HCT116 (cell line): Measurements from ENCODE around the gene NOTCH4. TPM values are rescaled to one million over a fixed set of nuclear protein-coding genes. Genes with fewer than 3 reads are reported as not detected.

Experiments used
- ATAC-seq: fragments of 200-7000 bp; cut with Tn5 transposase; 2 replicates; pipeline ENCODE4 v1.9.1; 2020; ENCODE audit warnings: mild to moderate bottlenecking, moderate library complexity
- BruUV-seq: library from RNA; stranded (reverse); fragments of 400-500 nt; replicated peaks from 2 replicates; lab custom pipeline; 2021; lab: Mats Ljungman, UMichigan
- CTCF ChIA-PET: fragments of 300-600 bp; sonication (Branson Sonifier 250); formaldehyde crosslinking; loops from one replicate; lab custom pipeline; 2021; ENCODE audit warnings: antibody characterized with exemption; lab: Charles Lee
- POLR2A ChIA-PET: fragments of 300-600, 350-600 bp; sonication (Branson Sonifier 250); formaldehyde crosslinking; loops from one replicate; lab custom pipeline; 2021; ENCODE audit warnings: antibody characterized with exemption; lab: Charles Lee
- RAD21 ChIA-PET, 2 experiments: fragments of 300-600 bp; sonication (Branson Sonifier 250); formaldehyde crosslinking; loops; one replicate each; lab custom pipeline; 2023; ENCODE audit warnings: low total read pairs in 2 of 2; ENCODE audit not compliant: uncharacterized antibody in 2 of 2, unreplicated experiment in 2 of 2, low non-redundant PET in 1 of 2; lab: Charles Lee
- DNase-seq: peaks from one replicate; pipeline ENCODE4 v3.0.0-alpha.2; 2010; ENCODE audit warnings: low read depth, low spot score
- H2AFZ ChIP-seq: fragments of 200-600 bp; shearing (Covaris generic), sonication (generic); 2 replicates; pipeline ENCODE4 v1.6.1; 2017; ENCODE audit warnings: low read depth, mixed run types, mixed read lengths, antibody characterized with exemption, low read length; ENCODE audit not compliant: poor library complexity, severe bottlenecking
- H3K27ac ChIP-seq: 2 replicates; pipeline ENCODE4 v1.5.1; 2012; ENCODE audit warnings: low read depth, low read length
- H3K27me3 ChIP-seq: fragments of 200-600 bp; sonication (generic); 2 replicates; pipeline ENCODE4 v1.6.1; 2016; ENCODE audit warnings: mixed run types, low read length, mixed read lengths; ENCODE audit not compliant: insufficient read depth
- H3K36me3 ChIP-seq, 2 experiments: fragments of 200-500 bp in 1 of 2; fragments of 200-600 bp in 1 of 2; sonication (Bioruptor generic) in 1 of 2; sonication (generic) in 1 of 2; 2 replicates each; pipeline versions ENCODE4 v1.5.1 to v1.6.1; 2014 to 2016; ENCODE audit warnings: low read length in 2 of 2, inconsistent platforms in 1 of 2, mixed read lengths in 1 of 2, mixed run types in 1 of 2; ENCODE audit not compliant: insufficient read depth in 2 of 2, control insufficient read depth in 1 of 2
- H3K4me1 ChIP-seq, 2 experiments: fragments of 200-600 bp in 1 of 2; sonication (generic) in 1 of 2; 2 replicates each; pipeline versions ENCODE4 v1.5.1 to v1.6.1; 2012 to 2017; ENCODE audit warnings: low read length in 2 of 2, inconsistent platforms in 1 of 2, mild to moderate bottlenecking in 1 of 2, mixed read lengths in 1 of 2, mixed run types in 1 of 2, moderate library complexity in 1 of 2; ENCODE audit not compliant: insufficient read depth in 2 of 2, control insufficient read depth in 1 of 2
- H3K4me2 ChIP-seq: fragments of 200-600 bp; sonication (generic); 2 replicates; pipeline ENCODE4 v1.6.1; 2017; ENCODE audit warnings: mixed run types, low read length, mixed read lengths
- H3K4me3 ChIP-seq, 2 experiments: fragments of 200-600 bp in 1 of 2; sonication (generic) in 1 of 2; replicated peaks in 1 of 2; 2 replicates each; pipeline ENCODE4 v1.5.1; 2011 to 2016; ENCODE audit warnings: low read length in 2 of 2, control low read depth in 1 of 2, low read depth in 1 of 2, mild to moderate bottlenecking in 1 of 2, mixed read lengths in 1 of 2, mixed run types in 1 of 2
- H3K79me2 ChIP-seq: fragments of 200-600 bp; sonication (generic); 2 replicates; pipeline ENCODE4 v1.6.1; 2017; ENCODE audit warnings: mild to moderate bottlenecking, mixed run types, low read length, moderate library complexity, mixed read lengths; ENCODE audit not compliant: insufficient read depth
- H3K9ac ChIP-seq: fragments of 200-600 bp; sonication (generic); 2 replicates; pipeline ENCODE4 v1.6.1; 2016; ENCODE audit warnings: low read length, mixed read lengths
- H3K9me2 ChIP-seq: fragments of 200-600 bp; sonication (generic), shearing (Covaris generic); 2 replicates; pipeline ENCODE4 v1.6.1; 2017; ENCODE audit warnings: mixed run types, mild to moderate bottlenecking, moderate library complexity; ENCODE audit not compliant: insufficient read depth
- H3K9me3 ChIP-seq, 2 experiments: fragments of 200-500 bp in 1 of 2; fragments of 200-600 bp in 1 of 2; sonication (Bioruptor generic) in 1 of 2; sonication (generic) in 1 of 2; 2 replicates each; pipeline ENCODE4 v1.6.1; 2014 to 2017; ENCODE audit warnings: low read length in 2 of 2, mixed read lengths in 2 of 2, inconsistent platforms in 1 of 2, low read depth in 1 of 2, mild to moderate bottlenecking in 1 of 2, mixed run types in 1 of 2, moderate library complexity in 1 of 2; ENCODE audit not compliant: control insufficient read depth in 1 of 2, insufficient read depth in 1 of 2
- H4K20me1 ChIP-seq: fragments of 200-600 bp; sonication (generic), shearing (Covaris generic); 2 replicates; pipeline ENCODE4 v1.6.1; 2017; ENCODE audit warnings: mixed run types, mild to moderate bottlenecking, moderate library complexity; ENCODE audit not compliant: insufficient read depth
- ATF3 ChIP-seq: IDR thresholded peaks from 2 replicates; pipeline ENCODE4 v1.6.1; 2012
- CBX3 ChIP-seq: IDR thresholded peaks from 2 replicates; pipeline ENCODE4 v1.6.1; 2012; ENCODE audit warnings: low read depth
- CTCF ChIP-seq, 3 experiments: fragments of 200-600 bp in 1 of 3; sonication (generic) in 1 of 3; IDR thresholded peaks in 2 of 3; conservative IDR thresholded peaks in 1 of 3; 2 replicates each; pipeline ENCODE4 v1.5.1; 2012 to 2017; ENCODE audit warnings: low read depth in 2 of 3, low read length in 2 of 3, antibody characterized with exemption in 1 of 3, borderline replicate concordance in 1 of 3, control low read depth in 1 of 3, mild to moderate bottlenecking in 1 of 3, mixed read lengths in 1 of 3, mixed run types in 1 of 3, moderate library complexity in 1 of 3; ENCODE audit not compliant: insufficient read depth in 1 of 3
- EGR1 ChIP-seq: IDR thresholded peaks from 2 replicates; pipeline ENCODE4 v1.6.1; 2012; ENCODE audit warnings: low read depth
- ELF1 ChIP-seq: IDR thresholded peaks from 2 replicates; pipeline ENCODE4 v1.6.1; 2012; ENCODE audit warnings: low read depth, borderline replicate concordance
- EZH2 ChIP-seq: fragments of 200-600 bp; sonication (generic); IDR thresholded peaks from 2 replicates; pipeline ENCODE4 v1.6.1; 2017; ENCODE audit warnings: antibody characterized with exemption, mixed run types
- MAX ChIP-seq: IDR thresholded peaks from 2 replicates; pipeline ENCODE4 v1.6.1; 2012
- POLR2A ChIP-seq: IDR thresholded peaks from 2 replicates; pipeline ENCODE4 v1.7.0; 2011; ENCODE audit warnings: borderline replicate concordance; ENCODE audit not compliant: insufficient read depth, insufficient read length; ENCODE audit errors: extremely low read depth
- SRF ChIP-seq: IDR thresholded peaks from 2 replicates; pipeline ENCODE4 v1.6.1; 2012; ENCODE audit warnings: low read depth
- ZFX ChIP-seq: fragments of 450-650 bp; IDR thresholded peaks from 2 replicates; pipeline ENCODE4 v1.6.1; 2017
- intact Hi-C: fragments of 100-400 bp; cut with micrococcal nuclease; formaldehyde crosslinking; loops from 2 replicates; pipeline ENCODE4 v1.10.0; 2022
- total RNA-seq: library from RNA; stranded (reverse); gene quantifications from one replicate; pipeline ENCODE4 v1.2.1, GENCODE V29; 2021; ENCODE audit not compliant: unreplicated experiment

NOTCH4 gene
- total RNA-seq, 1 experiment from 2014 or later: 0.81 TPM

- no peaks in the 10 kb centered on the region for H4K20me1 ChIP-seq
- H3K79me2 ChIP-seq: peaks cover 16% of the 10 kb centered on the region
- no TSS peak for BruUV-seq
- no peak overlapping the region for H3K4me2 ChIP-seq
- H3K4me3 ChIP-seq: no peak overlapping the region
- H3K36me3 ChIP-seq: peaks cover 0 to 2% of the 10 kb centered on the region in 2 experiments; a peak in 1 of 4 replicates
- DNase-seq: no peak
- ChIA-PET CTCF (interaction anchor here (0.7 kb wide), 1 partner anchor 717 kb away, joined by 4 read pairs; no protein-coding TSS in a partner anchor), RAD21 (no interaction called here), POLR2A (interaction anchor here (0.6 to 1.1 kb wide), 3 partner anchors 22 to 324 kb away, joined by 3 read pairs; partner anchors contain the start of gene HSPA1B)
- H3K9me2 ChIP-seq: no peaks in the 10 kb centered on the region
- intact Hi-C loops: no loop called here
- ATAC-seq: no peak
- no peaks in the 10 kb centered on the region for H3K9me3 ChIP-seq
- H2AFZ ChIP-seq: no peak overlapping the region
- no peak overlapping the region for H3K27ac ChIP-seq
- peaks cover 12 to 25% of the 10 kb centered on the region in 2 experiments for H3K4me1 ChIP-seq
- H3K9ac ChIP-seq: no peak overlapping the region
- TF ChIP-seq EGR1 (no peak), CBX3 (no peak), ATF3 (no peak), SRF (no peak), ELF1 (no peak), ZFX (no peak), EZH2 (no peak), POLR2A (no peak), CTCF (IDR thresholded peaks at IDR 0.05 in 2 of 3, conservative IDR thresholded peaks at IDR 0.05 in 1 of 3; ENCODE audit: borderline replicate concordance in 1 of 3, insufficient read depth in 1 of 3, low read depth in 2 of 3, low read length in 2 of 3) (no peak), MAX (no peak)
- no peaks in the 10 kb centered on the region for H3K27me3 ChIP-seq
Observed at GRCh38 chr6:32151181-32151862, 72.5 kb downstream of the NOTCH4 start.
